Measurements from ENCODE around the gene ELMOD1.

Gene ELMOD1

DNA sequence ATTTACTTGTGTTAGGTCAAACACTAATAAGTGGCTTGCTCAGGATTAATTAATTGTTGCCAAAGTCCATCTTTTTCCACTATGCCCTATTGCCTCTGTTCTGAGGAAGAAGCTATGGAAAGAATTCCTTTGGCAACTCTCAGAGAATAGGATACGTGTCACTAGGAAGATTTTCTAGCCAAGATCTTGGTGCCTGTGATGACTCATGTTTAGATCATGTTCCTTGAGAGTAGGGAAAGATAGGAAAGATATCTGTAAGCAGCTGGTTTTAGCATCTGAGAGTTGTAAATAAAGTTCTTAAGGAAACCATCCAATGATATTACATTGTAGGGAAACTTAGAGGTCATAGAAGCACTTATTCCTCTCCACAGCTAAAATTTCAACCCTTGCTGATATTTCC lies 105.2 kb downstream of the ELMOD1 start:
- peaks cover 12% of the 10 kb centered on the region for H3K27me3 ChIP-seq (ENCODE audit: control insufficient read depth, low read length)
- no peaks in the 10 kb centered on the region for H3K9me2 ChIP-seq (replicated peaks; ENCODE audit: control insufficient read depth, low read length)
- no peaks in the 10 kb centered on the region for H4K20me1 ChIP-seq (ENCODE audit: control insufficient read depth, insufficient read depth, low read depth, low read length)
- H3K27ac ChIP-seq (ENCODE audit: low read depth, low read length): no peak overlapping the region
- H3K4me3 ChIP-seq (ENCODE audit: low read length): no peak overlapping the region
- TF ChIP-seq, protein P1, sequence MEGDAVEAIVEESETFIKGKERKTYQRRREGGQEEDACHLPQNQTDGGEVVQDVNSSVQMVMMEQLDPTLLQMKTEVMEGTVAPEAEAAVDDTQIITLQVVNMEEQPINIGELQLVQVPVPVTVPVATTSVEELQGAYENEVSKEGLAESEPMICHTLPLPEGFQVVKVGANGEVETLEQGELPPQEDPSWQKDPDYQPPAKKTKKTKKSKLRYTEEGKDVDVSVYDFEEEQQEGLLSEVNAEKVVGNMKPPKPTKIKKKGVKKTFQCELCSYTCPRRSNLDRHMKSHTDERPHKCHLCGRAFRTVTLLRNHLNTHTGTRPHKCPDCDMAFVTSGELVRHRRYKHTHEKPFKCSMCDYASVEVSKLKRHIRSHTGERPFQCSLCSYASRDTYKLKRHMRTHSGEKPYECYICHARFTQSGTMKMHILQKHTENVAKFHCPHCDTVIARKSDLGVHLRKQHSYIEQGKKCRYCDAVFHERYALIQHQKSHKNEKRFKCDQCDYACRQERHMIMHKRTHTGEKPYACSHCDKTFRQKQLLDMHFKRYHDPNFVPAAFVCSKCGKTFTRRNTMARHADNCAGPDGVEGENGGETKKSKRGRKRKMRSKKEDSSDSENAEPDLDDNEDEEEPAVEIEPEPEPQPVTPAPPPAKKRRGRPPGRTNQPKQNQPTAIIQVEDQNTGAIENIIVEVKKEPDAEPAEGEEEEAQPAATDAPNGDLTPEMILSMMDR (IDR thresholded peaks at IDR 0.05; ENCODE audit: low read depth, low read length, poor library complexity, severe bottlenecking): no peak
- no peak for TF ChIP-seq EZH2phosphoT487 (IDR thresholded peaks at IDR 0.05; ENCODE audit: borderline replicate concordance, low read length)
- H3K36me3 ChIP-seq (ENCODE audit: control insufficient read depth, low read length): no peaks in the 10 kb centered on the region
- no peaks in the 10 kb centered on the region for H3K79me2 ChIP-seq (ENCODE audit: control insufficient read depth, low read length)
- H3F3A ChIP-seq (ENCODE audit: control insufficient read depth, insufficient read depth): no peaks in the 10 kb centered on the region
- H3K9me3 ChIP-seq (ENCODE audit: control insufficient read depth, insufficient read depth, low read length): no peaks in the 10 kb centered on the region
- H3K4me2 ChIP-seq (ENCODE audit: low read length): no peak overlapping the region
- H3K4me1 ChIP-seq (ENCODE audit: control insufficient read depth, low read length): no peaks in the 10 kb centered on the region

DNA sequence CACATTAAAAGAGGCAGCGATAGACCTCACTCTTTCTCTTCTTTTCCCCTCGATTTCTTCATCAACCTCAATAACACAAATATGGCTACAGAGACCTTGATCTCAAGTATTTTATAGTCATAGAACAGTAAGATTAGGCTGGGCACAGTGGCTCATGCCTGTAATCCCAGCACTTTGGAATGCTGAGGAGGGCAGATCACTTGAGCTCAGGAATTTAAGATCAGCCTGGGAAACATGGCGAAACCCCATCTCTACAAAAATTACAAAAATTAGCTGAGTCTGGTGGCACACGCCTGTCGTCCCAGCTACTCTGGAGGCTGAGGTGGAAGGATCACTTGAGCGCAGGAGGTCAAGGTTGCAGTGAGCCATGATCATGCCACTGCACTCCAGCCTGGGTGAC lies 106.3 kb downstream of the ELMOD1 start:
- Histone ChIP-seq H3F3A (ENCODE audit: control insufficient read depth, insufficient read depth) (no peaks in the 10 kb centered on the region), H3K9me3 (ENCODE audit: control insufficient read depth, insufficient read depth, low read length) (no peaks in the 10 kb centered on the region), H3K4me3 (ENCODE audit: low read length) (no peak overlapping the region), H3K27me3 (ENCODE audit: control insufficient read depth, low read length) (peaks cover 11% of the 10 kb centered on the region), H3K36me3 (ENCODE audit: control insufficient read depth, low read length) (no peaks in the 10 kb centered on the region), H3K4me1 (ENCODE audit: control insufficient read depth, low read length) (no peaks in the 10 kb centered on the region), H3K79me2 (ENCODE audit: control insufficient read depth, low read length) (no peaks in the 10 kb centered on the region), H3K4me2 (ENCODE audit: low read length) (no peak overlapping the region), H4K20me1 (ENCODE audit: control insufficient read depth, insufficient read depth, low read depth, low read length) (no peaks in the 10 kb centered on the region), H3K27ac (ENCODE audit: low read depth, low read length) (no peak overlapping the region), H3K9me2 (replicated peaks; ENCODE audit: control insufficient read depth, low read length) (no peaks in the 10 kb centered on the region)
- no peak for TF ChIP-seq EZH2phosphoT487 (IDR thresholded peaks at IDR 0.05; ENCODE audit: borderline replicate concordance, low read length)

DNA sequence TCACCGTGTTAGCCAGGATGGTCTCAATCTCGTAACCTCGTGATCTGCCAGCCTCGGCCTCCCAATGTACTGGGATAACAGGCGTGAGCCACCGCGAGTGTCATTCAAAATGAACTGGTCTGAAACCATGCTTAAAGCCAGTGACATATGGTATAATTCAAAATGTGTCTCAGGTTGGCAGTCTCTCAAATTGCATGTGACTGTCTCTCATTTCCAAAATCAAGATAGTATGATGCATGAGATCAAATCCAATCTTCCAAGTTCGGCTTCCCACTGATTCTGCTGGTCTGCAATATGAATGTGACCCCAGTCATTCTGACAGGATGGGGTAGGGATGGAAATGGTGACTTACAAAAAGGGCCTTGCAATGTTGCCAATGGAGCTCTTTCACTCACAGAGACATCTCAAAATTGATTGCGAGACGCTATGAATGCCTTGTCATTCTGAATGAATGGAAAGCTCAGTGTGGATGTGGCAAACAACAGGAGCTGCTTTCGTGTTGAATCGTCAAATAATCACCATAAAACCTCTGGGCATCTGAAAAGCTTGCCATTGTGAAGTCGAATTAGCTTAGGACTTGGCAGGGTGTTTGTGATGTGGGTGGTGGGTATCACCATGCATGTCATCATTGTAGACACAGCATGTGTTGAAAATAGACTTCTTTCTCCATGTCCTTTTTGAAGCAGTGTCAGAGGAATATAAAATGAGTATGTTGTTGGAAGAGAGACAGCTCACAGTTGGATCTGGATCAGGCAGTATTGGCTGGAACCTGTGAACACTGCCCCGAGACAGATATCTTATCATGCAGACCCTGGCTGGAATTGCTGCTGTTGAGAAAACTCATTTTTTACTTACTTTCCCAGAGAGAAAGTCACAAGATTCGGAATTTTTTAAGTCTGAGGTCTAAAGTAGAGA lies 108.7 kb downstream of the ELMOD1 start:
- no peaks in the 10 kb centered on the region for H3K79me2 ChIP-seq (ENCODE audit: control insufficient read depth, low read length)
- no peaks in the 10 kb centered on the region for H3K9me3 ChIP-seq (ENCODE audit: control insufficient read depth, insufficient read depth, low read length)
- no peak overlapping the region for H3K4me2 ChIP-seq (ENCODE audit: low read length)
- H3K27ac ChIP-seq (ENCODE audit: low read depth, low read length): no peak overlapping the region
- no peaks in the 10 kb centered on the region for H3K36me3 ChIP-seq (ENCODE audit: control insufficient read depth, low read length)
- H4K20me1 ChIP-seq (ENCODE audit: control insufficient read depth, insufficient read depth, low read depth, low read length): no peaks in the 10 kb centered on the region
- peaks cover 17% of the 10 kb centered on the region for H3K27me3 ChIP-seq (ENCODE audit: control insufficient read depth, low read length)
- no peak overlapping the region for H3K4me3 ChIP-seq (ENCODE audit: low read length)
- H3F3A ChIP-seq (ENCODE audit: control insufficient read depth, insufficient read depth): no peaks in the 10 kb centered on the region
- TF ChIP-seq, protein P1 (IDR thresholded peaks at IDR 0.05; ENCODE audit: low read depth, low read length, poor library complexity, severe bottlenecking): no peak
- no peak for TF ChIP-seq EZH2phosphoT487 (IDR thresholded peaks at IDR 0.05; ENCODE audit: borderline replicate concordance, low read length)
- H3K4me1 ChIP-seq (ENCODE audit: control insufficient read depth, low read length): no peaks in the 10 kb centered on the region
- no peaks in the 10 kb centered on the region for H3K9me2 ChIP-seq (replicated peaks; ENCODE audit: control insufficient read depth, low read length)

DNA sequence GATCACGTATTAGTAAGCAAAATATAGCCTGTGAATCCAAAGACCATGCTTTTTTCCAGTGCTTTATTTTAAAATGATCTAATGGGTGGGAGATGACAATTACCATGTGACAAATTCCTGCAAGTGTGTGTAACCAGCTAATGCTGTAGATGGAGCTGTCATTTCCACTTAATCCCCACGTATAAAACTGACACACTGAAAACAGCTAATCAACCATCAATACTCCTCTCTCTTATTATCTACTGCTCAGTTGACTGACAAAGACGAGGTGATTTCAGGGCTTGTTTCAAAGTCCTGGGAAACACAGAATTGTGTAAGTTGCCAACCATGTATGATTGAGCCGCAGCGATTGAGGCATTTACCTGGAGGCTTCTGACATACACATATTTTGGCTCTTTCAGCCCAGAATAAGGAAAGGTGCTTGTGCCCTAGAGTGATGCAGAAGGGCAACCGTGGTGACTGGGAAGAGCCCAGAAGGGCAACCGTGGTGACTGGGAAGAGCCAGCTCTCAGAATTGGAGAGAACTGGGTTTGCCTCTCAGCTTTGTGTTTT lies 111.2 kb downstream of the ELMOD1 start:
- H4K20me1 ChIP-seq (ENCODE audit: control insufficient read depth, insufficient read depth, low read depth, low read length): no peaks in the 10 kb centered on the region
- H3K9me3 ChIP-seq (ENCODE audit: control insufficient read depth, insufficient read depth, low read length): no peaks in the 10 kb centered on the region
- H3K79me2 ChIP-seq (ENCODE audit: control insufficient read depth, low read length): no peaks in the 10 kb centered on the region
- H3K27ac ChIP-seq (ENCODE audit: low read depth, low read length): no peak overlapping the region
- H3K36me3 ChIP-seq (ENCODE audit: control insufficient read depth, low read length): no peaks in the 10 kb centered on the region
- H3K27me3 ChIP-seq (ENCODE audit: control insufficient read depth, low read length): peaks cover 8% of the 10 kb centered on the region
- no peaks in the 10 kb centered on the region for H3K4me1 ChIP-seq (ENCODE audit: control insufficient read depth, low read length)
- no peak overlapping the region for H3K4me3 ChIP-seq (ENCODE audit: low read length)
- H3K9me2 ChIP-seq (replicated peaks; ENCODE audit: control insufficient read depth, low read length): no peaks in the 10 kb centered on the region
- TF ChIP-seq EZH2phosphoT487 (IDR thresholded peaks at IDR 0.05; ENCODE audit: borderline replicate concordance, low read length): no peak
- TF ChIP-seq, protein P1 (IDR thresholded peaks at IDR 0.05; ENCODE audit: low read depth, low read length, poor library complexity, severe bottlenecking): no peak
- H3K4me2 ChIP-seq (ENCODE audit: low read length): no peak overlapping the region
- no peaks in the 10 kb centered on the region for H3F3A ChIP-seq (ENCODE audit: control insufficient read depth, insufficient read depth)

Measured in DOHH2 (cell line).